ENCODE data around the gene TAF11.

GRCh38 chr6:34837528-34837927 is 50.3 kb downstream of the TAF11 start:
- TF ChIP-seq CTCF (IDR thresholded peaks at IDR 0.05) (no peak), EP300 (IDR thresholded peaks at IDR 0.05) (no peak), POLR2A (IDR thresholded peaks at IDR 0.05) (no peak), POLR2AphosphoS5 (IDR thresholded peaks at IDR 0.05) (no peak)

All from upper lobe of left lung (tissue), 4 donors.